B cell (primary cell): Measurements from ENCODE around the gene NELL2.

Source experiments
- CTCF ChIP-seq: fragments of 200-600 bp; IDR thresholded peaks from one replicate; pipeline ENCODE4 v1.8.0; 2022; ENCODE audit warnings: antibody characterized with exemption, mild to moderate bottlenecking
- EZH2 ChIP-seq: IDR thresholded peaks from 2 replicates; pipeline ENCODE4 v1.6.1; 2012; ENCODE audit warnings: borderline replicate concordance, low read depth, mild to moderate bottlenecking, moderate library complexity, low read length; ENCODE audit not compliant: insufficient read depth, poor library complexity, severe bottlenecking

- TF ChIP-seq EZH2 (no peak), CTCF (no peak)
Observed at GRCh38 chr12:44777044-44777443, 99.1 kb downstream of the NELL2 start.
